ENCODE results near the gene CD151. TPM values are rescaled to one million over a fixed set of nuclear protein-coding genes. Genes with fewer than 3 reads are reported as not detected.
A peak's percentile ranks its signal among the peaks of the same experiment; 100 is the strongest.

The CD151 gene
- total and polyA plus RNA-seq, 2 experiments from 2014 or later, result 248 to 356 TPM

DNA sequence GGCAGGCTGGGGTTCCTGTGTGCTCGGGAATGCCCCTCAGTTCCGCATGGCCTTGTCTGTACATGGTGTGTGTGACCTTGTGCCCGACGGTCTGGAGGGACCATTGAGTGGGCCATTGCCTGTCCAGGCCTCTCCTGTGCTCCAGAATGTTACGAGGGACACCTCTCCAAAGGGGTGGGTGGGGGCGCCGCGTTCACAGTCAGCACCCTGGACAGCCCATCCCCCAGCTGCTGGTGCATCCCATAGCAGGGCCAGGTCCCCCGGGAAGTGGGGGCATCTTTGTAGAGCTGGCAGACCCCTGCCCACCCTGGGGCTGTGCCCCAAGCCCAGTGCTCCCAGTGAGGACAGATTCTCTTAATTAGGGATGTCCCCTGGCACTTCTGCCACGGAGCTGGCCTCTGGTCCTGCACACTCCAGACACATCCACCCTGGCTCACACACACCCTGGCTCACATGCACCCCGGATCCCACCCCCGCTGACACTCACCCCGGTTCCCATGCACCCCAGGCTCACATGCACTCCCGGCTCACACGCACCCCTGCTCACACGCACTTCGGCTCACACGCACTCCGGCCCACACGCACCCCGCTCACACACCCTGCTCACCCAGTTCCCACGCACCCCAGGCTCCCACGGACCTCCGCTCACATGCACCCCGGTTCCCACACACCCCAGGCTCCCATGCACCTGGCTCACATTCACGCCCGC lies 25.5 kb downstream of the CD151 start:
- no peaks in the 10 kb centered on the region for H3K36me3 ChIP-seq (replicated peaks; ENCODE audit: insufficient read depth, low read depth)
- WGBS (ENCODE audit: low lambda C conversion rate, missing lambda C conversion rate), result 92% methylated on average over 18 of the region's 27 CpGs

DNA sequence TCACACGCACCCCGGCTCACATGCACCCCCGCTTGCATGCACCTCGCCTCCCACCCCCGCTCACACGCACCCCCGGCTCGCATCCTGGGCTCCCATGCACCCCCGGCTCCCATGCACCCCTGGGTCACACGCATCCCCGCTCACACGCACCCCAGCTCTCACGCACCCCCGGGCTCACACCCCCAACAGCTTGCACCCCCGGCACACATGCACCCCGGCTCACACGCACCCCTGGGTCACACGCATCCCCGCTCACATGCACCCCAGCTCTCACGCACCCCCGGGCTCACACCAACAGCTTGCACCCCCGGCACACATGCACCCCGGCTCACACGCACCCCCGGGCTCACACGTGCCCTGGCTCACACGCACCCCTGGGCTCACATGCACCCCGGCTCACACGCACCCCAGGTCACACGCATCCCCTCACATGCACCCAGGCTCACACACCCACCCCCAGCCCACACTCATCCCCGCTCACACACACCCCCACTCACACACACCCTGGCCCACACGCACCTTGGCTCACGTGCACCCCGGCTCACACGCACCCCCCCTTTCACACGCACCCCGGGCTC lies 26.1 kb downstream of the CD151 start:
- H3K4me1 ChIP-seq (ENCODE audit: insufficient read depth), result peaks cover 31% of the 10 kb centered on the region
- H2AFZ ChIP-seq, result no peak overlapping the region
- H3K79me2 ChIP-seq, result no peaks in the 10 kb centered on the region
- H4K20me1 ChIP-seq (ENCODE audit: insufficient read depth, poor library complexity, severe bottlenecking), result no peaks in the 10 kb centered on the region
- DNase-seq (ENCODE audit: low spot score), result no peak
- no peak overlapping the region for H3K4me3 ChIP-seq
- H3K27me3 ChIP-seq, result no peaks in the 10 kb centered on the region
- no peak overlapping the region for H3K4me2 ChIP-seq
- TF ChIP-seq EZH2phosphoT487 (IDR thresholded peaks at IDR 0.05; ENCODE audit: low read depth, severe bottlenecking, unreplicated experiment), result no peak
- no peak for TF ChIP-seq CTCF (IDR thresholded peaks at IDR 0.05; ENCODE audit: poor library complexity)
- no peaks in the 10 kb centered on the region for H3K9me3 ChIP-seq (ENCODE audit: low read depth)
- no peak overlapping the region for H3K27ac ChIP-seq
- no peaks in the 10 kb centered on the region for H3K9me2 ChIP-seq (replicated peaks; ENCODE audit: insufficient read depth)
- WGBS (ENCODE audit: low lambda C conversion rate, missing lambda C conversion rate), result 100% methylated on average over 2 of the region's 37 CpGs
- no peaks in the 10 kb centered on the region for H3K36me3 ChIP-seq (replicated peaks; ENCODE audit: insufficient read depth, low read depth)

More for the DNA sequence above, 25.5 kb downstream of the CD151 start:
- Histone ChIP-seq H2AFZ (no peak overlapping the region), H3K27me3 (no peaks in the 10 kb centered on the region), H4K20me1 (ENCODE audit: insufficient read depth, poor library complexity, severe bottlenecking) (no peaks in the 10 kb centered on the region), H3K9me2 (replicated peaks; ENCODE audit: insufficient read depth) (no peaks in the 10 kb centered on the region), H3K79me2 (no peaks in the 10 kb centered on the region), H3K4me1 (ENCODE audit: insufficient read depth) (peaks cover 25% of the 10 kb centered on the region), H3K4me2 (no peak overlapping the region), H3K4me3 (no peak overlapping the region), H3K27ac (no peak overlapping the region), H3K9me3 (ENCODE audit: low read depth) (no peaks in the 10 kb centered on the region)
- TF ChIP-seq EZH2phosphoT487 (IDR thresholded peaks at IDR 0.05; ENCODE audit: low read depth, severe bottlenecking, unreplicated experiment) (no peak), EZH2 (IDR thresholded peaks at IDR 0.05; ENCODE audit: borderline replicate concordance) (no peak), CTCF (IDR thresholded peaks at IDR 0.05; ENCODE audit: poor library complexity) (no peak)
- DNase-seq (ENCODE audit: low spot score), result no peak

DNA sequence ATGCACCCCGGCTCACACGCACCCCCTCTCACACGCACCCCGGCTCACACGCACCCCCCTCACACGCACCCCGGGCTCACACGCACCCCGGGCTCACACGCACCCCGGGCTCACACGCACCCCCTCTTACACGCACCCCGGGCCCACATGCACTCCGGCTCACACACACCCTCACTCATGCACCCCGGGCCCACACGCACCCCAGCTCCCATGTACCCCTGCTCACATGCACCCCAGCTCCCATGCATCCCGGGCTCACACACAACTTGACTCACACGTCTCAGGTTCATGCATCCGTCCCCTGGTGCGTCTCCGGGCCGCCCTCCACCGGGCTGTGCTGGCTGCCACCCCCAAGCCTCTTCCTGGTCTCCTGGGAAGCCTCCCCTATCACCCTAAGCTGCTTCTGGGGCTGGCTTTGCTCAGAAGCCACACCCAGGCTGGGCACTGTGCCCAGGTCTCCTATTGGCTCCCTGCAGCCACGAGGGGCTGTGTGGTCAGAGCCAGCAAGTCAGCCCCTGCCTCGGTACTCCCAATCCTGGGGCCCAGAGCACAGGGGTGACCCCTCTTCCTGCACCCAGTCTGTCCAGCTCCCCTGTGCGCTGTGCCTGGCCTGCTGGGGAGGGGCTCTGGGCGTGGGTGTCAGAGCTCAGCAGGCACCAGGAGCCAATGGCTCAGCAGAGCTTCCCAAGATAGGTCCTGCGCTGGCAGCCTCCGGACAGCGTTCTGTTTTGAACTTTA lies 26.8 kb downstream of the CD151 start:
- H3K4me2 ChIP-seq, result peak overlapping the region; percentile 67
- peak; percentile 87 for DNase-seq (ENCODE audit: low spot score)
- WGBS (ENCODE audit: low lambda C conversion rate, missing lambda C conversion rate), result 60% methylated on average over 14 of the region's 31 CpGs

More for the DNA sequence above, 26.8 kb downstream of the CD151 start:
- Histone ChIP-seq H3K36me3 (replicated peaks; ENCODE audit: insufficient read depth, low read depth) (no peaks in the 10 kb centered on the region), H2AFZ (no peak overlapping the region), H3K9me2 (replicated peaks; ENCODE audit: insufficient read depth) (no peaks in the 10 kb centered on the region), H3K9me3 (ENCODE audit: low read depth) (no peaks in the 10 kb centered on the region), H3K79me2 (no peaks in the 10 kb centered on the region), H3K4me3 (no peak overlapping the region), H3K4me1 (ENCODE audit: insufficient read depth) (peaks cover 31% of the 10 kb centered on the region), H3K27me3 (no peaks in the 10 kb centered on the region), H3K27ac (peak overlapping the region; percentile 76), H4K20me1 (ENCODE audit: insufficient read depth, poor library complexity, severe bottlenecking) (no peaks in the 10 kb centered on the region)
- TF ChIP-seq EZH2phosphoT487 (IDR thresholded peaks at IDR 0.05; ENCODE audit: low read depth, severe bottlenecking, unreplicated experiment), result no peak
- no peak for TF ChIP-seq EZH2 (IDR thresholded peaks at IDR 0.05; ENCODE audit: borderline replicate concordance)
- TF ChIP-seq CTCF (IDR thresholded peaks at IDR 0.05; ENCODE audit: poor library complexity), result no peak
